Activated naive CD4-positive, alpha-beta T cell treated with anti-CD3 and anti-CD28 coated beads for 36 hours (primary cell): Measurements from ENCODE around the gene TRPC4AP. TPM values are rescaled to one million over a fixed set of nuclear protein-coding genes. Genes with fewer than 3 reads are reported as not detected.

Source experiments
- CTCF ChIA-PET: fragments of 350-600 bp; sonication (Branson Sonifier 250); formaldehyde crosslinking; loops from one replicate; lab custom pipeline; 2021; ENCODE audit warnings: antibody characterized with exemption; lab: Charles Lee
- DNase-seq: peaks from one replicate; pipeline ENCODE4 v3.0.0-alpha.2; 2020
- H3K27ac Mint-ChIP-seq: one replicate; pipeline ENCODE4 v1.8.0; 2021; ENCODE audit warnings: mild to moderate bottlenecking, mixed read lengths
- H3K27me3 Mint-ChIP-seq: one replicate; pipeline ENCODE4 v1.8.0; 2021; ENCODE audit warnings: low read depth, mixed read lengths
- H3K36me3 Mint-ChIP-seq: one replicate; pipeline ENCODE4 v1.8.0; 2021; ENCODE audit warnings: low read depth, mixed read lengths
- H3K4me1 Mint-ChIP-seq: one replicate; pipeline ENCODE4 v1.8.0; 2021; ENCODE audit warnings: low read depth, mixed read lengths
- H3K4me3 Mint-ChIP-seq: one replicate; pipeline ENCODE4 v1.8.0; 2021; ENCODE audit warnings: mild to moderate bottlenecking, moderate library complexity, mixed read lengths
- H3K9me3 Mint-ChIP-seq: one replicate; pipeline ENCODE4 v1.8.0; 2021; ENCODE audit warnings: mixed read lengths
- intact Hi-C: fragments of 100-400 bp; cut with micrococcal nuclease; formaldehyde crosslinking; loops from one replicate; pipeline ENCODE4 v1.15.1; 2023
- total RNA-seq, 2 experiments: library from RNA; stranded (reverse); gene quantifications; one replicate each; pipeline ENCODE4 v1.2.3, GENCODE V29; 2021

TRPC4AP gene, protein sequence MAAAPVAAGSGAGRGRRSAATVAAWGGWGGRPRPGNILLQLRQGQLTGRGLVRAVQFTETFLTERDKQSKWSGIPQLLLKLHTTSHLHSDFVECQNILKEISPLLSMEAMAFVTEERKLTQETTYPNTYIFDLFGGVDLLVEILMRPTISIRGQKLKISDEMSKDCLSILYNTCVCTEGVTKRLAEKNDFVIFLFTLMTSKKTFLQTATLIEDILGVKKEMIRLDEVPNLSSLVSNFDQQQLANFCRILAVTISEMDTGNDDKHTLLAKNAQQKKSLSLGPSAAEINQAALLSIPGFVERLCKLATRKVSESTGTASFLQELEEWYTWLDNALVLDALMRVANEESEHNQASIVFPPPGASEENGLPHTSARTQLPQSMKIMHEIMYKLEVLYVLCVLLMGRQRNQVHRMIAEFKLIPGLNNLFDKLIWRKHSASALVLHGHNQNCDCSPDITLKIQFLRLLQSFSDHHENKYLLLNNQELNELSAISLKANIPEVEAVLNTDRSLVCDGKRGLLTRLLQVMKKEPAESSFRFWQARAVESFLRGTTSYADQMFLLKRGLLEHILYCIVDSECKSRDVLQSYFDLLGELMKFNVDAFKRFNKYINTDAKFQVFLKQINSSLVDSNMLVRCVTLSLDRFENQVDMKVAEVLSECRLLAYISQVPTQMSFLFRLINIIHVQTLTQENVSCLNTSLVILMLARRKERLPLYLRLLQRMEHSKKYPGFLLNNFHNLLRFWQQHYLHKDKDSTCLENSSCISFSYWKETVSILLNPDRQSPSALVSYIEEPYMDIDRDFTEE
- 10 to 100 TPM; 49.6 to 51.7 TPM for total RNA-seq

DNA sequence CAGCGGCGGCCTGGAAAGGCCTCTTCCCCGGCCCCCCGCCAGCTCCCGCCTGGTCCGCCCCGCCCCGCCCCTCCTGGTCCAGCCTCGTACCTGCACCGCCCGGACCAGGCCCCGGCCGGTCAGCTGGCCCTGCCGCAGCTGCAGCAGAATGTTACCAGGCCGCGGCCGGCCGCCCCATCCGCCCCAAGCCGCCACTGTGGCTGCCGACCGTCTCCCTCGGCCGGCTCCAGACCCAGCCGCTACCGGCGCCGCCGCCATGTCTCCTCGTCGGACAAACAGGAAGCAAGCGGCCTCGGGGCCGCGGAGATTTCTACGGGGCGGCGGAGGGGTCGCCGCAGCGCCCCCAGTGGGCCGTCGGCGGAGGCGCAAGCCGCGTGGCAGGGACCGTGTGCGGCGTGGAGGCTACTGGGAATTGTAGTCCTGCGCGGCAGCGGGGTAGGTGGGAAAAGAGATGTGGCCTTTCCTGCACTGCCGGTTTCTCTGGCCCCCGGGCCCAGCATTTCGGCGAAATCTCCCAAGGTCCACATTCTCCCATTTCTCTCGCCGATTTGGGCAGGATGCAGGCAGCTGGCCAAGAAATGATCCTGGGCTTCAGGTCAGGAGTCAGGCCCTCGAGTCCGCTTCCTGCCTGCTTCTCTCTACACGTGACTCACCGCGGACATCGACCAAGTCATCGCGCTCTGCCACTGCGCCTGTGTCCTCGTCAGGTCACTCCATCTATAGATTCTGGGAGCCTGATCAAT lies at the start of gene TRPC4AP:
TRPC4AP (minus strand) TSS at position 284 of the 743 bp plus-strand sequence; CDS start at position 258, 26 bp downstream.
- Mint-ChIP-seq H3K4me3 (peak within 1 kb of the TSS; percentile 89), H3K4me1 (peaks cover 59% of the 10 kb centered on the region), H3K36me3 (peaks cover 15% of the 10 kb centered on the region), H3K27me3 (no peaks in the 10 kb centered on the region), H3K27ac (peak within 1 kb of the TSS; percentile 100), H3K9me3 (no peaks in the 10 kb centered on the region)
- intact Hi-C loops: loop anchor here (1.0 to 5.0 kb wide), 11 partner anchors 7 to 980 kb away; partner anchors contain the start of genes ACSS2, EDEM2, EIF2S2 and GSS
- CTCF ChIA-PET: interaction anchor here (0.6 to 3.8 kb wide), 7 partner anchors 24 to 336 kb away, joined by 3 to 23 read pairs (median 4); partner anchors contain the start of gene EDEM2
- DNase-seq: peak; percentile 90

DNA sequence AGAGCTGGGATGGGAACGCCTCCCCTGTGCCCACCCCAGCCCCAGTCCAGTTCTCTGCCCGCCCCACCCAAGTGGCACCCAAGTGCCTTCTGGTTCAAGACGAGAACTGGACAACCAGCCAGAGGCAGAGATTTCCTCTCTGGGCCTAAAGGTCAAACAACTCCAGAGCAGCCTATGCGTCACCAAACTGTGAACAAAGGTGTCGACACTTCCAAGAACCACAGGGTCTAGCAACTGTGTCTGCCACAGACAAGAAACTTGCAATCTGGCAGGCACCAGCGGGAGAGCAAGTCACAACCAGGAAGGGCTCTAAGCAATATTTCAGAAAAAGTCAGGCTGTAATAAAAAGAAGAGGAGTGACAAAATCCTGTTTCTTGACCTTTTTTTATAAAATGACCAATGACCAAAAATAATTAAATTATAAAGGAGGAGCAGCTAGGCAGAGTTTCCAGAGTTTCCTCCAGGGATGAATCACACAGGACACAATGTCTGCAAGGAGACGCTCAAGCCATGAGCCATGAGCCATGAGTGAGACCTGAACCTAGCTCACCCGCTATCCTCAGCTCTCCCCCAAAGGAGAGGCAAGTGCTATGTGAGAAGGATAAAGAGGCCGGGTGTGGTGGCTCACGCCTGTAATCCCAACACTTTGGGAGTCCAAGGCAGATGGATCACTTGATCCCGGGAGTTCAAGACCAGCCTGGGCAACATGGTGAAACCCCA lies 43.4 kb upstream of the TRPC4AP start:
- no peaks in the 10 kb centered on the region for H3K27me3 Mint-ChIP-seq

DNA sequence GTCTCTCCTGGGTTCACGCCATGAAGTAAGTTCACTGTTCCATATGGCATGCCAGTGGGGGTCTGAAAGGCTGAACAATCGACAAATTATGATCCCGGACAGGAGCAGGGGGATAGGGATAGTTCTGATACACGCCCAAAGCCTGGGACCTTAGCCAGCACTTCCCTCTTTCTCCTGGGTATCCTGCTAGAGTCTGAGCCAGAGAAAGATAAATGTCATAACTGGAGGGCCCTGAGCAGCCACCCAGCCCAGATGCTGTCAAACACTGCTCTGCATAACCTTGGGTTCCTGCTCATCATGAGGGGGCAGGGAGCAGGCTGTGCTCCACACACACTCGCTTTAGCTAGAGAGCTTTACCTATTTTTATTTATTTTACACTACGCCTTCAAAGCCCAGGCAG lies 42.3 kb upstream of the TRPC4AP start:
- no peak overlapping the region for H3K27ac Mint-ChIP-seq
- H3K27me3 Mint-ChIP-seq: no peaks in the 10 kb centered on the region
- peaks cover under 1% of the 10 kb centered on the region for H3K4me1 Mint-ChIP-seq
- no peaks in the 10 kb centered on the region for H3K9me3 Mint-ChIP-seq
- CTCF ChIA-PET: no interaction called here
- DNase-seq: no peak
- no peak overlapping the region for H3K4me3 Mint-ChIP-seq
- intact Hi-C loops: no loop called here
- H3K36me3 Mint-ChIP-seq: peaks cover 32% of the 10 kb centered on the region

More for the DNA sequence above, 43.4 kb upstream of the TRPC4AP start:
- CTCF ChIA-PET: interaction anchor here (0.6 to 1.3 kb wide), 2 partner anchors 9 to 20 kb away, joined by 3 to 5 read pairs; no protein-coding TSS in a partner anchor
- peaks cover 30% of the 10 kb centered on the region for H3K36me3 Mint-ChIP-seq
- no peak overlapping the region for H3K27ac Mint-ChIP-seq
- no peak for DNase-seq
- peaks cover 6% of the 10 kb centered on the region for H3K4me1 Mint-ChIP-seq
- intact Hi-C loops: no loop called here
- no peak overlapping the region for H3K4me3 Mint-ChIP-seq
- H3K9me3 Mint-ChIP-seq: no peaks in the 10 kb centered on the region

DNA sequence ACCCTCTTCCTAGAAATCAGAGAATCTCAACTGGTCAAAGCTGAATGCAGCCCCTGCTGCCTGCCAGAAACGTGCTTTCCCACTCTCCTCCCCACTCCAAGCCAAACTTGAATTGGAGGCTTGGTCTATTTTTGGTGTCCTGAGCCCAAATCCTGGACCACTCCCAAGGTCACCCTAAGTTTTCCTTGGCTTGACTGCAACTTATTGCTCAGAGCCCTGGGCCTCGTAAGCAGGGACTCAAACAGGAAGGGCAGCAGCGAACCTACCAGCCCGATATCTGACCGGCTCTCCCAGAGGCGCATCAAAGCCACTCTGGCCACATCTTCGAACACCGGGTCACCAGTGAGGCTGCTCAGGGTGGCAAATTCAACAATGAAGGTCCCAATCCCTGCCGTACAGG lies 41.9 kb upstream of the TRPC4AP start:
- peaks cover 32% of the 10 kb centered on the region for H3K36me3 Mint-ChIP-seq
- no peaks in the 10 kb centered on the region for H3K9me3 Mint-ChIP-seq
- H3K4me1 Mint-ChIP-seq: no peaks in the 10 kb centered on the region
- CTCF ChIA-PET: interaction anchor here (0.6 kb wide), 1 partner anchor 40 kb away, joined by 3 read pairs; no protein-coding TSS in a partner anchor
- no peak for DNase-seq
- no peak overlapping the region for H3K4me3 Mint-ChIP-seq
- no peaks in the 10 kb centered on the region for H3K27me3 Mint-ChIP-seq
- peak overlapping the region; percentile 13 for H3K27ac Mint-ChIP-seq
- intact Hi-C loops: no loop called here

DNA sequence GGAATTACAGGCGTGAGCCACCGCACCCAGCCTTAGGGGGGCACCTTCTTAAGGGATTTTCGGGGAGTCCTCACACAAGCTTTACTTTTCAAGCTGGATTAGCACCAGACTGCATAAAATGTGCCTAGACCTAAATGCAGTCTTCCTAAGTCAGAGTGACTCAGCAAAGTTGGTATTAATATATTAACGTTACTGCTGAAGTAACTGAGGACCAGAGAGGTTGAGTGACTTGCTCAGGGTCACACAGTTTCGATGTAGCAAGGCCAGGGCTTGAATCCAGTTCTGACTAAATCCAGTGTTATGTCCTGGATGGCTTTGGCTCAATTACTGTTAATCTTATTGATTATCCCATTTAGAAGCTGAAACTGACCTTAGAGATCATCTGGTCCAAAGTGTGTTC lies 41.1 kb upstream of the TRPC4AP start:
- DNase-seq: no peak
- peak overlapping the region; percentile 59 for H3K27ac Mint-ChIP-seq
- H3K4me1 Mint-ChIP-seq: no peaks in the 10 kb centered on the region
- no peak overlapping the region for H3K4me3 Mint-ChIP-seq
- intact Hi-C loops: no loop called here
- no peaks in the 10 kb centered on the region for H3K27me3 Mint-ChIP-seq
- no peaks in the 10 kb centered on the region for H3K9me3 Mint-ChIP-seq
- CTCF ChIA-PET: interaction anchor here (0.6 kb wide), 1 partner anchor 40 kb away, joined by 3 read pairs; no protein-coding TSS in a partner anchor
- peaks cover 30% of the 10 kb centered on the region for H3K36me3 Mint-ChIP-seq

DNA sequence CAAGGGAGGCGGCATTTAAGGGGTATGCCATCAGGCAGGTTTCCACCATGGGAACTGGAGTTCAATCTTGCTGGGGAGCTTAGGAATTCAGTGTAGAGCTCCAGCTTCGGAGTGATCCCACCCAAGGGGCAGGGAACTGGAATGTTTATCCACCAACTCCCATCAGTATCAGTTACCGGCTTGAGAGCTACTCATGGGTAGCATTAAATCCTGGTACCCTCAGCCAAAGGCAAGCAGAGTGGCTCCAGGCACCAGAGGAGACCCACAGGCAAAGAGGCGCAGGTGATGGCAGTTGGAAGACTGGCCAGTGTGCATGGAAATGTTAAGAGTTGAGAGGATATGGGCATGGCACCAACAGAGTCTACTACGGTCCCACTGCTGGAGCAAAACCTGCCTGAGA lies 40.4 kb upstream of the TRPC4AP start:
- Mint-ChIP-seq H3K4me1 (no peaks in the 10 kb centered on the region), H3K4me3 (no peak overlapping the region), H3K27me3 (no peaks in the 10 kb centered on the region), H3K27ac (peak overlapping the region; percentile 63), H3K9me3 (no peaks in the 10 kb centered on the region), H3K36me3 (peaks cover 29% of the 10 kb centered on the region)
- DNase-seq: no peak
- CTCF ChIA-PET: no interaction called here
- intact Hi-C loops: no loop called here

DNA sequence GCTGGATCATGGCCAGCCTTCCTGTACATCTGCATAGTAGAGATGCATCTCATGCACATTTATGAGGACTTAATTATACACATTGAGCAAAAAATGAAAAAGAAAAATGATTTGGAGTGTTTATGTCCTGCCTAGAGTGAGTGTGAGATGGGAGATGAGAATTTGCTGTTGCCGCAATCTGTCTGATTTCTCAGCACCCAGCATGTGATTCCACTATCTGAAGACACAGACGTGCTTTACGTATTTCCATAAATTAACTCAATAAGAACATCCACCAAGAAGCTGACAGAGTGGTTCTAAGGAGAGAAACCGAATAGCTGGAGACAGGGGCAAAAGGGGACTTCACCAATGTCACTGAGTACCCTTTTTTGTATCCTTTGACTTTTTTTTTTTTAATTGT lies 39.3 kb upstream of the TRPC4AP start:
- CTCF ChIA-PET: no interaction called here
- no peak overlapping the region for H3K27ac Mint-ChIP-seq

DNA sequence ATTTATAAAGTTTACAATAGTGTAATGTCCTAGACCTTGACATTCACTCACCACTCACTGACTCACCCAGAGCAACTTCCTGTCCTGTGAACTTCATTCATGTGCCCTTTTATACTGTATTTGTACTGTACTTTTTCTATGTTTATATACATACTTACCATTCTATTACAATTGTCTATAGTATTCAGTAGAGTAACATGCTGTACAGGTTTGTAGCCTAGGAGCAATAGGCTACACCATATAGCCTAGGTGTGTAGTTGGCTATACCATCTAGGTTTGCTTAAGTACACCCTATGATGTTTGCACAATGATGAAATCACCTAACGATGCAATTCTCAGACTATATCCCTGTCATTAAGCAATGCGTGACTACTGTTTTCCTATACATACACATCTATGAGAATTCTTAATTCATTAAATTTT lies 37.1 kb upstream of the TRPC4AP start:
- no peaks in the 10 kb centered on the region for H3K27me3 Mint-ChIP-seq
- no peaks in the 10 kb centered on the region for H3K9me3 Mint-ChIP-seq
- peaks cover 32% of the 10 kb centered on the region for H3K36me3 Mint-ChIP-seq
- no peaks in the 10 kb centered on the region for H3K4me1 Mint-ChIP-seq
- CTCF ChIA-PET: no interaction called here
- peak; percentile 14 for DNase-seq
- no peak overlapping the region for H3K27ac Mint-ChIP-seq
- no peak overlapping the region for H3K4me3 Mint-ChIP-seq
- intact Hi-C loops: no loop called here

More for the DNA sequence above, 39.3 kb upstream of the TRPC4AP start:
- DNase-seq: no peak
- Mint-ChIP-seq H3K36me3 (peaks cover 25% of the 10 kb centered on the region), H3K4me3 (no peak overlapping the region), H3K27me3 (no peaks in the 10 kb centered on the region), H3K4me1 (no peaks in the 10 kb centered on the region), H3K9me3 (no peaks in the 10 kb centered on the region)
- intact Hi-C loops: no loop called here

DNA sequence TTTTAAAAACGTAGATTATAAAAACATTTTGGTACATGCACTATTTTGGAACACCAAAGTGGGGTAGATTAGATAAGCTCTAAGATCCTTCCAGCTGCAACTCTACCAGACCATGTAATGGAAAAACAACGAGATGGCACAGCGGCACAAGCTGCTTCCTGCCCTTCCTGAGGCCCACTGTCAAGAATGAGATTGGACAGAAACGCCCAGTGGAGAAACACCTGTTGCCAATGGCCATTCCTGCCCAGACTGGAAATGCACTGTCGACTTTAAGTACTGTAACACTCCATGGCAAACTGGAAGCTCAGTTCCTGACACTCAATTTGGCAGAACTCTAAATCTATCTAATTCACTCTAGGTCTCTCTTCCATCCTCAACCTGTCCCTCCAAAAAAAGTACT lies 33.1 kb upstream of the TRPC4AP start:
- intact Hi-C loops: no loop called here

DNA sequence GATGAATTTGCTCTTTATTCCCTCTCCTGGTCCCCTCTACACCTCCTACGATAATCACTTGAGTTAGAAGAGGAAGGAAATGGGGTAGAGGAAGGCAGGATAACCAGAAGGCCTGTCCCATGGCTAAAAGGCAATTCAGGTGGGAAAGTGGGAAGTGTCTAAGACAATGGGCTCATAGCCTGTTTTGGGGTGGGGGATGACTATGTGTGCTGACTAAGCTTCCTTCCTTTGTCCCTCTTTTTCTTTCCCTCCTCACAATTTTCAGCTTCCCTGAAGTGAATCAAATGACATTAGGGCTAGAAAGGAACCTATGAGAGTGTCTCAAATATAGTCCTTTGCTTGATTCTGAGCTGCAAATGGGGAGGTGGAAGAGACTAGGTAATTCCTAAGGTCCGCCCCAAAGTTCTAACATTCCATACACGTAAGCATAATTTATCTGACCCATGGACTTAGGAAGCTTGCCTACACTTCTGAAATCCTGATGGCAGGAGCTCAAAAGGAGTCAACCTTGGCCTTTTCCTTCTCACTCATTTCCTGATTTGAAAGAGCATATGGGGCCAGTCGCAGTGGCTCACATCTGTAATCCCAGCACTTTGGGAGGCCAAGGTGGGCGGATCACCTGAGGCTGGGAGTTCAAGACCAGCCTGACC lies 30.3 kb upstream of the TRPC4AP start:
- no peak for DNase-seq
- intact Hi-C loops: no loop called here
- no peaks in the 10 kb centered on the region for H3K4me1 Mint-ChIP-seq
- H3K27me3 Mint-ChIP-seq: no peaks in the 10 kb centered on the region
- H3K36me3 Mint-ChIP-seq: peaks cover 29% of the 10 kb centered on the region
- no peaks in the 10 kb centered on the region for H3K9me3 Mint-ChIP-seq
- CTCF ChIA-PET: no interaction called here
- H3K27ac Mint-ChIP-seq: no peak overlapping the region
- H3K4me3 Mint-ChIP-seq: no peak overlapping the region

More for the DNA sequence above, 33.1 kb upstream of the TRPC4AP start:
- H3K9me3 Mint-ChIP-seq: no peaks in the 10 kb centered on the region
- DNase-seq: no peak
- H3K4me1 Mint-ChIP-seq: no peaks in the 10 kb centered on the region
- CTCF ChIA-PET: interaction anchor here (1.0 kb wide), 1 partner anchor 29 kb away, joined by 3 read pairs; no protein-coding TSS in a partner anchor
- H3K27ac Mint-ChIP-seq: peak overlapping the region; percentile 1
- H3K4me3 Mint-ChIP-seq: no peak overlapping the region
- no peaks in the 10 kb centered on the region for H3K27me3 Mint-ChIP-seq
- peaks cover 25% of the 10 kb centered on the region for H3K36me3 Mint-ChIP-seq

DNA sequence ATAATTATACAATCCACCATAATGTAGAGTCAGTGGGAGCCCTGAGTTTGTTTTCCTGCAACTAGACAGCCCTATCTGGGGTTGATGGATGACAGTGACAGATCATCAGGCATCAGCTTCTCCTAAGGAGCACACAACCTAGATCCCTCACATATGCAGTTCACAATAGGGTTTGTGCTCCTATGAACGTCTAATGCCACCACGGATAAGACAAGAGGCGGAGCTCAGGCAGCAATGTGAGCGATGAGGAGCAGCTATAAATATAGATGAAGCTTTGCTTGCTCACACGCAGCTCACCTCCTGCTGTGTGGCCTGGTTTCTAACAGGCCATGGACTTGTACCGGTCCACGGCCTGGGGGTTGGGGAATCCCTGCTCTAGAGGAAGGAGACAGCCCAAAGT lies 28.6 kb upstream of the TRPC4AP start:
- intact Hi-C loops: no loop called here
- peaks cover 2% of the 10 kb centered on the region for H3K4me1 Mint-ChIP-seq
- no peak overlapping the region for H3K4me3 Mint-ChIP-seq
- H3K27ac Mint-ChIP-seq: no peak overlapping the region
- H3K9me3 Mint-ChIP-seq: no peaks in the 10 kb centered on the region
- CTCF ChIA-PET: no interaction called here
- H3K36me3 Mint-ChIP-seq: peaks cover 25% of the 10 kb centered on the region
- no peaks in the 10 kb centered on the region for H3K27me3 Mint-ChIP-seq
- no peak for DNase-seq
